ENCODE measurements around the gene PITRM1. TPM values are rescaled to one million over a fixed set of nuclear protein-coding genes. Genes with fewer than 3 reads are reported as not detected.

Gene PITRM1
- total RNA-seq, 6 experiments from 2014 or later: 40.7 to 59.5 (median 49.7) TPM

DNA sequence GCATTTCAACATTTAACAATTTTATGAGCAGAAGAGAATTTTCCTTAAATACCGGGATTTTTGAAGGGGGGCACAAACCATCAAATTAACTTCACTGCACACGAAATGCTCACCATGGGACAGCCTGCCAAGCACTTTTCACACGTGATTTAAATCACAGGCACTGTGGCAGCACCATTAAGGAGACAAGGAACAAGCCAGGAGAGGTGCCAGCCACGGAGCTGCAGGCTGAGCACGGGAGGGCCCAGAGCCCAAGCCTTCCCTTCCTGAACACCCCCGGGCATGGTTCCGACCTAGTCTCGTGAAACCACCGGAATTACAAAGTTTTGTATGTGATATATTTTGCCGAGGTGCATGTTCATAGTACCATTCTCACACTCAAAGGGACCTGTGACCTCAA, 13.4 kb downstream of the PITRM1 start:
- Histone ChIP-seq H3K9me3 (no peaks in the 10 kb centered on the region), H3K27ac (no peak overlapping the region), H3K4me3 (no peak overlapping the region), H3K4me1 (no peaks in the 10 kb centered on the region), H3K27me3 (no peaks in the 10 kb centered on the region), H3K36me3 (peaks cover 0 to 85% (median 26%) of the 10 kb centered on the region in 4 donors)
- intact Hi-C loops (cut with DNase I): no loop called here
- TF ChIP-seq, protein P1, sequence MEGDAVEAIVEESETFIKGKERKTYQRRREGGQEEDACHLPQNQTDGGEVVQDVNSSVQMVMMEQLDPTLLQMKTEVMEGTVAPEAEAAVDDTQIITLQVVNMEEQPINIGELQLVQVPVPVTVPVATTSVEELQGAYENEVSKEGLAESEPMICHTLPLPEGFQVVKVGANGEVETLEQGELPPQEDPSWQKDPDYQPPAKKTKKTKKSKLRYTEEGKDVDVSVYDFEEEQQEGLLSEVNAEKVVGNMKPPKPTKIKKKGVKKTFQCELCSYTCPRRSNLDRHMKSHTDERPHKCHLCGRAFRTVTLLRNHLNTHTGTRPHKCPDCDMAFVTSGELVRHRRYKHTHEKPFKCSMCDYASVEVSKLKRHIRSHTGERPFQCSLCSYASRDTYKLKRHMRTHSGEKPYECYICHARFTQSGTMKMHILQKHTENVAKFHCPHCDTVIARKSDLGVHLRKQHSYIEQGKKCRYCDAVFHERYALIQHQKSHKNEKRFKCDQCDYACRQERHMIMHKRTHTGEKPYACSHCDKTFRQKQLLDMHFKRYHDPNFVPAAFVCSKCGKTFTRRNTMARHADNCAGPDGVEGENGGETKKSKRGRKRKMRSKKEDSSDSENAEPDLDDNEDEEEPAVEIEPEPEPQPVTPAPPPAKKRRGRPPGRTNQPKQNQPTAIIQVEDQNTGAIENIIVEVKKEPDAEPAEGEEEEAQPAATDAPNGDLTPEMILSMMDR (IDR thresholded peaks at IDR 0.05): no peak
- TF ChIP-seq POLR2A (IDR thresholded peaks at IDR 0.05): no peak
- WGBS (ENCODE audit: insufficient coverage, low coverage, low lambda C conversion rate, missing lambda C conversion rate): 89% methylated on average over 8 of the region's 10 CpGs
- no peak for DNase-seq
- ATAC-seq: no peak

DNA sequence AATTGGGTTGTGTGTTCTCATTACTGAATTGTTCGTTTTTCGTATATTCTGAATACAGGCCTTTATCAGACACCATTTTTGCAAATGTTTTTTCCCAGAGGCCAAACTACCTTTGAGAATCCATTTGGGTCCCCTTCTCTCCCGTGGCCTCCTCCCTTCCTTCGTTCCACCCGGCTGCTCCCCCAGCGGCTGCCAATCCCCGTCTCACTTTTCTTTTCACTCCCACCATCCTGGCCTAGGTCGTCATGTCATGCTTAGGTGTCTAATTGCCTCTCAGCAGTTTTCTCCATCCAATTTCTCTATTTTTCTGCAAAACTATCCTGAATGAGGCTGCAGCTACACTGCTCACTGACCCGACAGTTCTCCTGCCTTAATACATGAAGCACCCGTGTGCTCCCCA, 17.9 kb downstream of the PITRM1 start:
- no peak for DNase-seq

DNA sequence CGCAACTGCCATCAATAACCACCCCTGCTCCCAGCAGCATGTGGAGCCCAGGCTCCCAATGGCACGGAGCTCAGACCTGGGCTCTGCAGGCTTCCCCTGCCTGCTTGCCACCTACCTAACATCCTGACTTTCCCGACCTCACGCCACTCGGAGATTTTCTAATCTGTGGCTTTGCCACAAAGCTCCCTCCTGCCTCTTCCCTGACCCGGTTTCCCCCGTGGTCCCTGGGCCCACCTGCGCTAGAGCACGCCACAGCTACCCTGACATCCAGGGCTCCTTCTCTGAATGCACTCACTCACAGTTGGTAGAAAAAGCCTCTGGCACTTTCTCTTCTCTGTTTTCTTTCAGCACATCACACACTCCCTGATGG, 20.0 kb downstream of the PITRM1 start:
- intact Hi-C loops (cut with DNase I): no loop called here
- no peak for TF ChIP-seq POLR2A (IDR thresholded peaks at IDR 0.05)
- TF ChIP-seq, protein P1 (IDR thresholded peaks at IDR 0.05): no peak
- no peak overlapping the region for H3K4me3 ChIP-seq
- WGBS (ENCODE audit: insufficient coverage, low coverage, low lambda C conversion rate, missing lambda C conversion rate): 81% methylated on average over 6 of the region's 9 CpGs
- DNase-seq: no peak
- no peak overlapping the region for H3K27ac ChIP-seq
- H3K36me3 ChIP-seq: peaks cover 0 to 90% (median 26%) of the 10 kb centered on the region in 4 donors
- H3K27me3 ChIP-seq: no peaks in the 10 kb centered on the region
- ATAC-seq: no peak
- H3K9me3 ChIP-seq: no peaks in the 10 kb centered on the region
- no peaks in the 10 kb centered on the region for H3K4me1 ChIP-seq

More for the DNA sequence above, 17.9 kb downstream of the PITRM1 start:
- intact Hi-C loops (cut with DNase I): no loop called here
- H3K4me1 ChIP-seq: no peaks in the 10 kb centered on the region
- H3K27me3 ChIP-seq: no peaks in the 10 kb centered on the region
- H3K9me3 ChIP-seq: no peaks in the 10 kb centered on the region
- no peak overlapping the region for H3K4me3 ChIP-seq
- peaks cover 0 to 90% (median 31%) of the 10 kb centered on the region in 4 donors for H3K36me3 ChIP-seq
- no peak for TF ChIP-seq POLR2A (IDR thresholded peaks at IDR 0.05)
- TF ChIP-seq, protein P1 (IDR thresholded peaks at IDR 0.05): no peak
- WGBS (ENCODE audit: insufficient coverage, low coverage, low lambda C conversion rate, missing lambda C conversion rate): 99% methylated on average over 8 of the region's 10 CpGs
- no peak for ATAC-seq
- H3K27ac ChIP-seq: no peak overlapping the region

GRCh38 chr10:3151889-3152565, 20.6 kb downstream of the PITRM1 start:
- no peak overlapping the region for H3K27ac ChIP-seq
- H3K27me3 ChIP-seq: no peaks in the 10 kb centered on the region
- intact Hi-C loops (cut with DNase I): no loop called here
- no peaks in the 10 kb centered on the region for H3K4me1 ChIP-seq
- WGBS (ENCODE audit: insufficient coverage, low coverage, low lambda C conversion rate, missing lambda C conversion rate): 91% methylated on average over 1 of the region's 13 CpGs
- DNase-seq (no peak), ATAC-seq (no peak)
- no peak overlapping the region for H3K4me3 ChIP-seq
- peaks cover 0 to 90% (median 26%) of the 10 kb centered on the region in 4 donors for H3K36me3 ChIP-seq
- TF ChIP-seq, protein P1 (IDR thresholded peaks at IDR 0.05): no peak
- no peak for TF ChIP-seq POLR2A (IDR thresholded peaks at IDR 0.05)
- no peaks in the 10 kb centered on the region for H3K9me3 ChIP-seq
